ENCODE measurements around the gene LMO1. TPM values are rescaled to one million over a fixed set of nuclear protein-coding genes. Genes with fewer than 3 reads are reported as not detected.
A peak's percentile ranks its signal among the peaks of the same experiment; 100 is the strongest.

The LMO1 gene
- total and polyA plus RNA-seq, 10 of the 15 experiments (the other 5 are each of a cell fraction or from before 2014, with no cell fraction given): not detected

- FAIRE-seq (peak; percentile 82), DNase-seq (ENCODE audit: low read depth, low spot score) (no peak), ATAC-seq (peak; percentile 48)
- intact Hi-C loops (cut with micrococcal nuclease; ENCODE audit: unreplicated experiment) (loop anchor here (1.0 to 5.0 kb wide), 2 partner anchors 38 to 71 kb away; no protein-coding TSS in a partner anchor), in situ Hi-C loops (cut with MboI) (no loop called here)
- ChIA-PET POLR2A (interaction anchor here (1.0 kb wide), 1 partner anchor 17 kb away, joined by 3 read pairs; no protein-coding TSS in a partner anchor), CTCF (interaction anchor here (0.6 to 4.4 kb wide), 42 partner anchors 9 to 1165 kb away, joined by 3 to 50 read pairs (median 4); no protein-coding TSS in a partner anchor), SMC1A (ENCODE audit: uncharacterized antibody, unreplicated experiment) (interaction anchor here (0.6 to 2.9 kb wide), 15 partner anchors 11 to 304 kb away, joined by 3 to 20 read pairs (median 4); no protein-coding TSS in a partner anchor), RAD21 (ENCODE audit: unreplicated experiment) (interaction anchor here (0.7 to 1.9 kb wide), 10 partner anchors 14 to 304 kb away, joined by 3 to 10 read pairs (median 4); no protein-coding TSS in a partner anchor)
- Histone ChIP-seq H3K9me3 (replicated peaks; ENCODE audit: control insufficient read depth, insufficient read depth, low read length) (no peaks in the 10 kb centered on the region), H3K4me3 (peak overlapping the region; percentile 50), H3K27ac (ENCODE audit: control insufficient read depth, insufficient read depth) (no peak overlapping the region), H3K9ac (ENCODE audit: control insufficient read depth, insufficient read depth, low read length) (no peak overlapping the region), H3K4me1 (ENCODE audit: control insufficient read depth, insufficient read depth, low read length) (no peaks in the 10 kb centered on the region), H2AFZ (ENCODE audit: control insufficient read depth, low read depth, low read length) (peak overlapping the region; percentile 28; the same call in 1 of the 2 replicates), H4K20me1 (ENCODE audit: control insufficient read depth, insufficient read depth) (no peaks in the 10 kb centered on the region), H3K27me3 (replicated peaks in 1 of 2; ENCODE audit: control insufficient read depth in 2 of 2, insufficient read depth in 2 of 2, low read length in 1 of 2) (peaks cover 20 to 24% of the 10 kb centered on the region in 2 experiments), H3K79me2 (ENCODE audit: control insufficient read depth, insufficient read depth, low read length) (no peaks in the 10 kb centered on the region), H3K4me2 (ENCODE audit: control insufficient read depth, insufficient read depth) (peak overlapping the region; percentile 75; the same call in 1 of the 2 replicates), H3K36me3 (ENCODE audit: control insufficient read depth in 2 of 2, insufficient read depth in 2 of 2, low read length in 1 of 2) (no peaks in the 10 kb centered on the region)
- TF ChIP-seq CBFB (IDR thresholded peaks at IDR 0.05; ENCODE audit: low read depth): no peak
- TF ChIP-seq MEF2B (IDR thresholded peaks at IDR 0.05; ENCODE audit: partially characterized antibody, poor library complexity, severe bottlenecking): no peak
- TF ChIP-seq RUNX3 (IDR thresholded peaks at IDR 0.05; ENCODE audit: low read length): no peak
- TF ChIP-seq HCFC1 (IDR thresholded peaks at IDR 0.05; ENCODE audit: low read length): no peak
- no peak for TF ChIP-seq TCF12 (IDR thresholded peaks at IDR 0.05; ENCODE audit: low read depth, low read length)
- no peak for TF ChIP-seq NFYA (IDR thresholded peaks at IDR 0.05; ENCODE audit: borderline replicate concordance, low read depth, low read length)
- TF ChIP-seq ETV6 (conservative IDR thresholded peaks at IDR 0.05 in 1 of 2, IDR thresholded peaks at IDR 0.05 in 1 of 2; ENCODE audit: borderline replicate concordance in 1 of 2, low read depth in 1 of 2): no peak
- TF ChIP-seq HDAC6 (IDR thresholded peaks at IDR 0.05; ENCODE audit: unreplicated experiment): no peak
- TF ChIP-seq EGR1 (IDR thresholded peaks at IDR 0.05; ENCODE audit: borderline replicate concordance in 1 of 2, low read depth in 2 of 2, low read length in 2 of 2): no peak
- no peak for TF ChIP-seq NR2F1 (conservative IDR thresholded peaks at IDR 0.05)
- TF ChIP-seq MXI1 (IDR thresholded peaks at IDR 0.05; ENCODE audit: low read depth, low read length): no peak
- no peak for TF ChIP-seq ZBED1 (IDR thresholded peaks at IDR 0.05; ENCODE audit: borderline replicate concordance)
- TF ChIP-seq FOS (IDR thresholded peaks at IDR 0.05; ENCODE audit: borderline replicate concordance, extremely low read depth, insufficient read length): no peak
- no peak for TF ChIP-seq SMAD5 (IDR thresholded peaks at IDR 0.05; ENCODE audit: low read depth)
- no peak for TF ChIP-seq ZZZ3 (IDR thresholded peaks at IDR 0.05; ENCODE audit: control insufficient read depth, insufficient read length, low read depth)
- TF ChIP-seq ZNF217 (IDR thresholded peaks at IDR 0.05): no peak
- TF ChIP-seq CBX5 (IDR thresholded peaks at IDR 0.05; ENCODE audit: low read depth): no peak
- no peak for TF ChIP-seq BRCA1 (IDR thresholded peaks at IDR 0.05; ENCODE audit: low read depth, low read length)
- no TSS peak for BruUV-seq (replicated peaks)
- 2% methylated on average over 22 of the region's 53 CpGs for WGBS (ENCODE audit: insufficient coverage, insufficient replicate concordance, low lambda C conversion rate, missing lambda C conversion rate)
These were observed 439 bp downstream of the LMO1 start for GRCh38 chr11:8263109-8263768.

Measured in GM12878 (cell line).